GM13977 (cell line): ENCODE results near the gene CANT1.
"Not testable (repeated sequence)": the region's sequence is repeated elsewhere in the genome, so short reads cannot be mapped to it uniquely, and the experiment has no call there.

ENCODE experiments used
- DNase-seq: peaks from one replicate; pipeline ENCODE4 v3.0.0; 2012; ENCODE audit warnings: low spot score
- in situ Hi-C: fragments of 300-500 bp; cut with MboI; formaldehyde crosslinking; loops from one replicate; pipeline ENCODE4 v1.12.0; 2022; ENCODE audit warnings: low sequenced_read_pairs, low pct_unique_long_range_greater_than_20kb, mixed read lengths, inconsistent platforms; ENCODE audit not compliant: unreplicated experiment
- TF ChIP-seq, protein P1 (sequence below): IDR thresholded peaks from 2 replicates; pipeline ENCODE4 v1.5.1; 2012; ENCODE audit warnings: mild to moderate bottlenecking, control low read depth; ENCODE audit not compliant: insufficient read depth; ENCODE audit errors: extremely low read depth, missing control alignments

CANT1 gene

GRCh38 chr17:78946131-78946530 lies 63.4 kb downstream of the CANT1 start:
- TF ChIP-seq, protein P1, sequence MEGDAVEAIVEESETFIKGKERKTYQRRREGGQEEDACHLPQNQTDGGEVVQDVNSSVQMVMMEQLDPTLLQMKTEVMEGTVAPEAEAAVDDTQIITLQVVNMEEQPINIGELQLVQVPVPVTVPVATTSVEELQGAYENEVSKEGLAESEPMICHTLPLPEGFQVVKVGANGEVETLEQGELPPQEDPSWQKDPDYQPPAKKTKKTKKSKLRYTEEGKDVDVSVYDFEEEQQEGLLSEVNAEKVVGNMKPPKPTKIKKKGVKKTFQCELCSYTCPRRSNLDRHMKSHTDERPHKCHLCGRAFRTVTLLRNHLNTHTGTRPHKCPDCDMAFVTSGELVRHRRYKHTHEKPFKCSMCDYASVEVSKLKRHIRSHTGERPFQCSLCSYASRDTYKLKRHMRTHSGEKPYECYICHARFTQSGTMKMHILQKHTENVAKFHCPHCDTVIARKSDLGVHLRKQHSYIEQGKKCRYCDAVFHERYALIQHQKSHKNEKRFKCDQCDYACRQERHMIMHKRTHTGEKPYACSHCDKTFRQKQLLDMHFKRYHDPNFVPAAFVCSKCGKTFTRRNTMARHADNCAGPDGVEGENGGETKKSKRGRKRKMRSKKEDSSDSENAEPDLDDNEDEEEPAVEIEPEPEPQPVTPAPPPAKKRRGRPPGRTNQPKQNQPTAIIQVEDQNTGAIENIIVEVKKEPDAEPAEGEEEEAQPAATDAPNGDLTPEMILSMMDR: no peak
- no peak for DNase-seq
- in situ Hi-C loops: no loop called here

GRCh38 chr17:78945455-78945854 lies 64.1 kb downstream of the CANT1 start:
- DNase-seq, in situ Hi-C loops: not testable (repeated sequence)

GRCh38 chr17:78944956-78945355 lies 64.6 kb downstream of the CANT1 start:
- no peak for DNase-seq

DNA sequence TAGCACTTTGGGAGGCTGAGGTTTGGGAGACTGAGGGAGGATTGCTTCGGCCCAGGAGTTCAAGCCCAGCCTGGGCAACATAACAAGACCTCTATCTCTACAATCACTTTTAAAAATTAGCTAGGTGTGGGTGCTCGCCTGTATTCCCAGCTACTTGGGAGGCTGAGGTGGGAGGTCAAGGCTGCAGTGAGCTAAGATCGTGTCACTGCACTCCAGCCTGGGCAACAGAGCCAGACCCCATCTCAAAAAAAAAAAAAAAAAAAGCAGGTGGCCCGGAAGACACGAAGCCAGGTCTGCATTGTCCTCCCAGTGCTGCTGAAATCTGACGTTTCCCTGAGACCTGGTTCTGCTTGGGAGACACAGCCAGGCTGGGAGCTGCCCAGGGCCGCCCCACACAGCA lies 65.5 kb downstream of the CANT1 start:
- in situ Hi-C loops: no loop called here
- TF ChIP-seq, protein P1: no peak
- DNase-seq: no peak

More at GRCh38 chr17:78944956-78945355, 64.6 kb downstream of the CANT1 start:
- in situ Hi-C loops: no loop called here
- TF ChIP-seq, protein P1: no peak
